Vagina (tissue), 2 donors: Measurements from ENCODE around the gene ZBTB16.

ENCODE experiments used
- CTCF ChIP-seq, 3 experiments: fragments of 450-650 bp in 2 of 3; fragments of 200-600 bp in 1 of 3; sonication (generic) in 1 of 3; IDR thresholded peaks; one replicate each; pipeline ENCODE4 v1.5.1; 2017 to 2019; ENCODE audit warnings: antibody characterized with exemption in 3 of 3, mild to moderate bottlenecking in 2 of 3, moderate library complexity in 2 of 3
- POLR2A ChIP-seq, 2 donors: fragments of 450-650 bp; IDR thresholded peaks; one replicate each; pipeline ENCODE4 v1.6.1; 2017; ENCODE audit warnings: antibody characterized with exemption in 2 of 2, mild to moderate bottlenecking in 2 of 2, moderate library complexity in 2 of 2
- POLR2AphosphoS5 ChIP-seq, 2 donors: sonication (generic); formaldehyde crosslinking; IDR thresholded peaks; one replicate each; pipeline ENCODE4 v1.9.0; 2017; ENCODE audit warnings: antibody characterized with exemption in 2 of 2, mild to moderate bottlenecking in 2 of 2, low read depth in 1 of 2; ENCODE audit not compliant: insufficient read depth in 1 of 2

- TF ChIP-seq CTCF (IDR thresholded peaks at IDR 0.05) (no peak), POLR2A (IDR thresholded peaks at IDR 0.05) (no peak), POLR2AphosphoS5 (IDR thresholded peaks at IDR 0.05; ENCODE audit: insufficient read depth in 1 of 2, low read depth in 1 of 2) (no peak)
Observed at GRCh38 chr11:114226356-114226755, 166.8 kb downstream of the ZBTB16 start.
